ENCODE measurements around the gene PPCDC. TPM values are rescaled to one million over a fixed set of nuclear protein-coding genes. Genes with fewer than 3 reads are reported as not detected.

PPCDC gene
- polyA plus RNA-seq, 1 donor (not counting 4 experiments of a cell fraction or from before 2014, with no cell fraction given) = 11.9 TPM

- H3K27ac ChIP-seq (ENCODE audit: control insufficient read depth, insufficient read depth, low read length) = no peak overlapping the region
- H3K4me3 ChIP-seq (ENCODE audit: control insufficient read depth in 2 of 3, extremely low read depth in 1 of 3, insufficient read depth in 2 of 3, low read depth in 1 of 3, low read length in 3 of 3) = no peak overlapping the region
- no peaks in the 10 kb centered on the region for H3K36me3 ChIP-seq (ENCODE audit: control insufficient read depth in 2 of 2, extremely low read depth in 1 of 2, insufficient read depth in 2 of 2, low read length in 2 of 2)
- no peak overlapping the region for H2AFZ ChIP-seq (ENCODE audit: control insufficient read depth, low read length)
- H3K9me1 ChIP-seq (ENCODE audit: control insufficient read depth, extremely low read depth, insufficient read depth, low read length) = no peaks in the 10 kb centered on the region
- H4K20me1 ChIP-seq (ENCODE audit: control insufficient read depth, extremely low read depth, insufficient read depth, low read length) = no peaks in the 10 kb centered on the region
- dilution Hi-C loops (cut with MboI; ENCODE audit: extremely low pct_ligation_motif_present, low sequenced_read_pairs) = no loop called here
- no peaks in the 10 kb centered on the region for H3K79me2 ChIP-seq (ENCODE audit: control insufficient read depth, insufficient read depth, low read length)
- H3K9me3 ChIP-seq (ENCODE audit: control insufficient read depth, low read depth, low read length) = no peaks in the 10 kb centered on the region
- FAIRE-seq (no peak), DNase-seq (ENCODE audit: low read depth, low spot score) (no peak)
- H3K4me1 ChIP-seq (ENCODE audit: control insufficient read depth, extremely low read depth, insufficient read depth, low read length) = peaks cover 10% of the 10 kb centered on the region
- no peak overlapping the region for H3K9ac ChIP-seq (ENCODE audit: control insufficient read depth, extremely low read depth, insufficient read depth, low read length)
- no peaks in the 10 kb centered on the region for H3K27me3 ChIP-seq (ENCODE audit: control insufficient read depth, extremely low read depth, insufficient read depth, low read length)
- TF ChIP-seq CTCF (optimal IDR thresholded peaks at IDR 0.05 in 1 of 3, IDR thresholded peaks at IDR 0.05 in 1 of 3, conservative IDR thresholded peaks at IDR 0.05 in 1 of 3; ENCODE audit: extremely low read depth in 1 of 3, insufficient read depth in 2 of 3, low read length in 3 of 3) (no peak), EZH2 (IDR thresholded peaks at IDR 0.05; ENCODE audit: low read length) (no peak)
- H3K4me2 ChIP-seq (ENCODE audit: control insufficient read depth, extremely low read depth, insufficient read depth, low read depth, low read length) = no peak overlapping the region
Measured at GRCh38 chr15:75056036-75056435, 32.6 kb downstream of the PPCDC start.

GRCh38 chr15:75058127-75058905 lies 34.9 kb downstream of the PPCDC start:
- DNase-seq (ENCODE audit: low read depth, low spot score) = no peak
- no peak overlapping the region for H3K4me2 ChIP-seq (ENCODE audit: control insufficient read depth, extremely low read depth, insufficient read depth, low read depth, low read length)
- TF ChIP-seq CTCF (optimal IDR thresholded peaks at IDR 0.05 in 1 of 3, IDR thresholded peaks at IDR 0.05 in 1 of 3, conservative IDR thresholded peaks at IDR 0.05 in 1 of 3; ENCODE audit: extremely low read depth in 1 of 3, insufficient read depth in 2 of 3, low read length in 3 of 3) (no peak), EZH2 (IDR thresholded peaks at IDR 0.05; ENCODE audit: low read length) (no peak)

More at GRCh38 chr15:75058127-75058905, 34.9 kb downstream of the PPCDC start:
- H4K20me1 ChIP-seq (ENCODE audit: control insufficient read depth, extremely low read depth, insufficient read depth, low read length) = no peaks in the 10 kb centered on the region
- no peak overlapping the region for H3K4me3 ChIP-seq (ENCODE audit: control insufficient read depth in 2 of 3, extremely low read depth in 1 of 3, insufficient read depth in 2 of 3, low read depth in 1 of 3, low read length in 3 of 3)
- H3K4me1 ChIP-seq (ENCODE audit: control insufficient read depth, extremely low read depth, insufficient read depth, low read length) = peaks cover 10% of the 10 kb centered on the region
- FAIRE-seq = no peak
- H3K9ac ChIP-seq (ENCODE audit: control insufficient read depth, extremely low read depth, insufficient read depth, low read length) = no peak overlapping the region
- dilution Hi-C loops (cut with MboI; ENCODE audit: extremely low pct_ligation_motif_present, low sequenced_read_pairs) = no loop called here
- no peaks in the 10 kb centered on the region for H3K36me3 ChIP-seq (ENCODE audit: control insufficient read depth in 2 of 2, extremely low read depth in 1 of 2, insufficient read depth in 2 of 2, low read length in 2 of 2)
- no peaks in the 10 kb centered on the region for H3K79me2 ChIP-seq (ENCODE audit: control insufficient read depth, insufficient read depth, low read length)
- no peak overlapping the region for H2AFZ ChIP-seq (ENCODE audit: control insufficient read depth, low read length)
- no peak overlapping the region for H3K27ac ChIP-seq (ENCODE audit: control insufficient read depth, insufficient read depth, low read length)
- no peaks in the 10 kb centered on the region for H3K9me1 ChIP-seq (ENCODE audit: control insufficient read depth, extremely low read depth, insufficient read depth, low read length)
- no peaks in the 10 kb centered on the region for H3K9me3 ChIP-seq (ENCODE audit: control insufficient read depth, low read depth, low read length)
- H3K27me3 ChIP-seq (ENCODE audit: control insufficient read depth, extremely low read depth, insufficient read depth, low read length) = no peaks in the 10 kb centered on the region

All from keratinocyte (primary cell).